Measurements from ENCODE around the gene LRRC53. TPM values are rescaled to one million over a fixed set of nuclear protein-coding genes. Genes with fewer than 3 reads are reported as not detected.

LRRC53 gene
- polyA plus RNA-seq, 3 donors = not detected

GRCh38 chr1:74465193-74465681 is 47.2 kb downstream of the LRRC53 start:
- Histone ChIP-seq H3K4me2 (replicated peaks; ENCODE audit: extremely low read depth, low read length, poor library complexity, severe bottlenecking) (no peak overlapping the region), H4K20me1 (ENCODE audit: insufficient read depth, low read length) (no peaks in the 10 kb centered on the region), H3K27ac (ENCODE audit: low read depth in 1 of 2, low read length in 2 of 2) (no peak overlapping the region), H3K79me2 (ENCODE audit: insufficient read depth, low read length) (no peaks in the 10 kb centered on the region), H3K9ac (ENCODE audit: insufficient read depth, low read length, poor library complexity, severe bottlenecking) (no peak overlapping the region), H3K4me3 (replicated peaks in 1 of 3; ENCODE audit: low read depth in 2 of 3, low read length in 3 of 3) (no peak overlapping the region), H3K27me3 (ENCODE audit: control insufficient read depth in 2 of 2, insufficient read depth in 2 of 2, low read length in 2 of 2) (no peaks in the 10 kb centered on the region), H2AFZ (ENCODE audit: insufficient read depth, low read depth, low read length, poor library complexity, severe bottlenecking) (no peak overlapping the region), H3K9me3 (replicated peaks in 1 of 2; ENCODE audit: control insufficient read depth in 1 of 2, insufficient read depth in 1 of 2, low read length in 2 of 2) (peaks cover 0 to 8% of the 10 kb centered on the region in 2 donors), H3K4me1 (ENCODE audit: control insufficient read depth in 1 of 2, insufficient read depth in 2 of 2, low read length in 2 of 2) (no peaks in the 10 kb centered on the region), H3K36me3 (replicated peaks in 1 of 2; ENCODE audit: control insufficient read depth in 1 of 2, insufficient read depth in 2 of 2, low read length in 2 of 2) (no peaks in the 10 kb centered on the region)
- TF ChIP-seq CTCF (IDR thresholded peaks at IDR 0.05) = no peak
- intact Hi-C loops (cut with micrococcal nuclease) = no loop called here
- Mint-ChIP-seq H3K27me3 (ENCODE audit: low read depth in 3 of 3) (no peaks in the 10 kb centered on the region), H3K36me3 (no peaks in the 10 kb centered on the region), H3K9me3 (peaks cover 0 to 4% (median 0%) of the 10 kb centered on the region in 7 donors), H3K4me3 (no peak overlapping the region), H3K27ac (no peak overlapping the region), H3K4me1 (no peaks in the 10 kb centered on the region)
- no peak for DNase-seq
- 94% methylated on average over 19 of the region's 24 CpGs for WGBS (ENCODE audit: insufficient coverage)

GRCh38 chr1:74464037-74464436 is 48.4 kb downstream of the LRRC53 start:
- Histone ChIP-seq H2AFZ (ENCODE audit: insufficient read depth, low read depth, low read length, poor library complexity, severe bottlenecking) (no peak overlapping the region), H4K20me1 (ENCODE audit: insufficient read depth, low read length) (no peaks in the 10 kb centered on the region), H3K36me3 (replicated peaks in 1 of 2; ENCODE audit: control insufficient read depth in 1 of 2, insufficient read depth in 2 of 2, low read length in 2 of 2) (no peaks in the 10 kb centered on the region), H3K9ac (ENCODE audit: insufficient read depth, low read length, poor library complexity, severe bottlenecking) (no peak overlapping the region), H3K9me3 (replicated peaks in 1 of 2; ENCODE audit: control insufficient read depth in 1 of 2, insufficient read depth in 1 of 2, low read length in 2 of 2) (peaks cover 0 to 8% of the 10 kb centered on the region in 2 donors), H3K4me2 (replicated peaks; ENCODE audit: extremely low read depth, low read length, poor library complexity, severe bottlenecking) (no peak overlapping the region), H3K4me1 (ENCODE audit: control insufficient read depth in 1 of 2, insufficient read depth in 2 of 2, low read length in 2 of 2) (no peaks in the 10 kb centered on the region), H3K4me3 (replicated peaks in 1 of 3; ENCODE audit: low read depth in 2 of 3, low read length in 3 of 3) (no peak overlapping the region), H3K27ac (ENCODE audit: low read depth in 1 of 2, low read length in 2 of 2) (no peak overlapping the region), H3K27me3 (ENCODE audit: control insufficient read depth in 2 of 2, insufficient read depth in 2 of 2, low read length in 2 of 2) (no peaks in the 10 kb centered on the region), H3K79me2 (ENCODE audit: insufficient read depth, low read length) (no peaks in the 10 kb centered on the region)
- Mint-ChIP-seq H3K36me3 (no peaks in the 10 kb centered on the region), H3K9me3 (peaks cover 0 to 4% (median 0%) of the 10 kb centered on the region in 7 donors), H3K4me1 (no peaks in the 10 kb centered on the region), H3K27ac (no peak overlapping the region), H3K27me3 (ENCODE audit: low read depth in 3 of 3) (no peaks in the 10 kb centered on the region), H3K4me3 (no peak overlapping the region)
- TF ChIP-seq CTCF (IDR thresholded peaks at IDR 0.05) = no peak
- intact Hi-C loops (cut with micrococcal nuclease) = no loop called here
- no peak for DNase-seq
- WGBS (ENCODE audit: insufficient coverage) = no CpG with 5 or more reads among the region's 6 CpGs
